GM23338 (cell line): Measurements from ENCODE around the gene GRIN2A. TPM values are rescaled to one million over a fixed set of nuclear protein-coding genes. Genes with fewer than 3 reads are reported as not detected.

ENCODE experiments used
- ATAC-seq: fragments of 200-7000 bp; cut with Tn5 transposase; 3 replicates; pipeline ENCODE4 v1.9.1; 2020
- DNase-seq: peaks from one replicate; pipeline ENCODE4 v3.0.0-alpha.2; 2015; ENCODE audit warnings: low spot score
- H2AFZ ChIP-seq: fragments of 200-600 bp; sonication (generic); 2 replicates; pipeline ENCODE4 v1.8.0; 2016; ENCODE audit warnings: antibody characterized with exemption, mild to moderate bottlenecking, moderate library complexity
- H3F3A ChIP-seq: fragments of 200-600 bp; sonication (generic); replicated peaks from 2 replicates; pipeline ENCODE4 v1.8.0; 2017; ENCODE audit warnings: antibody characterized with exemption, mixed run types, low read depth
- H3K27ac ChIP-seq: fragments of 200-600 bp; sonication (generic); 2 replicates; pipeline ENCODE4 v1.6.1; 2016; ENCODE audit warnings: low read depth
- H3K27me3 ChIP-seq: fragments of 200-600 bp; sonication (generic); 2 replicates; pipeline ENCODE4 v1.8.0; 2016; ENCODE audit warnings: mild to moderate bottlenecking, mixed run types, moderate library complexity; ENCODE audit not compliant: insufficient read depth
- H3K36me3 ChIP-seq: fragments of 200-600 bp; sonication (generic); 2 replicates; pipeline ENCODE4 v1.8.0; 2016; ENCODE audit warnings: mild to moderate bottlenecking; ENCODE audit not compliant: insufficient read depth
- H3K4me1 ChIP-seq: fragments of 200-600 bp; sonication (generic); 2 replicates; pipeline ENCODE4 v1.8.0; 2016; ENCODE audit warnings: mild to moderate bottlenecking, moderate library complexity; ENCODE audit not compliant: insufficient read depth
- H3K4me2 ChIP-seq: fragments of 200-600 bp; sonication (generic); 2 replicates; pipeline ENCODE4 v1.7.1; 2017; ENCODE audit warnings: mixed run types
- H3K4me3 ChIP-seq: fragments of 200-600 bp; sonication (generic); 2 replicates; pipeline ENCODE4 v1.6.1; 2016; ENCODE audit warnings: mixed run types
- H3K79me2 ChIP-seq: fragments of 200-600 bp; sonication (generic); replicated peaks from 2 replicates; pipeline ENCODE4 v1.8.0; 2017; ENCODE audit warnings: mild to moderate bottlenecking; ENCODE audit not compliant: insufficient read depth
- H3K9me2 ChIP-seq: fragments of 200-600 bp; sonication (generic); 2 replicates; pipeline ENCODE4 v1.8.0; 2017; ENCODE audit not compliant: insufficient read depth
- H4K20me1 ChIP-seq: fragments of 200-600 bp; sonication (generic); replicated peaks from 2 replicates; pipeline ENCODE4 v1.8.0; 2017; ENCODE audit warnings: mild to moderate bottlenecking; ENCODE audit not compliant: insufficient read depth
- H3K27ac Mint-ChIP-seq: 2 replicates; pipeline ENCODE4 v1.8.0; 2020; ENCODE audit warnings: inconsistent platforms, mild to moderate bottlenecking, moderate library complexity, mixed read lengths
- H3K27me3 Mint-ChIP-seq: 3 replicates; pipeline ENCODE4 v1.8.0; 2022; ENCODE audit warnings: low read depth, mild to moderate bottlenecking, moderate library complexity, mixed read lengths, inconsistent platforms; ENCODE audit not compliant: insufficient read depth, poor library complexity
- H3K36me3 Mint-ChIP-seq: 3 replicates; pipeline ENCODE4 v1.8.0; 2021; ENCODE audit warnings: low read depth, mild to moderate bottlenecking, inconsistent platforms, moderate library complexity, mixed read lengths
- H3K4me1 Mint-ChIP-seq: 3 replicates; pipeline ENCODE4 v1.8.0; 2020; ENCODE audit warnings: mild to moderate bottlenecking, inconsistent platforms, mixed read lengths
- H3K4me3 Mint-ChIP-seq: 3 replicates; pipeline ENCODE4 v1.8.0; 2021; ENCODE audit warnings: moderate library complexity, mild to moderate bottlenecking, inconsistent platforms, mixed read lengths
- H3K9me3 Mint-ChIP-seq: 3 replicates; pipeline ENCODE4 v1.8.0; 2020; ENCODE audit warnings: moderate library complexity, mild to moderate bottlenecking, inconsistent platforms, mixed read lengths
- CREB1 ChIP-seq: fragments of 250-450 bp; sonication (Bioruptor Pico); IDR thresholded peaks from 2 replicates; pipeline ENCODE4 v1.5.0; 2020; ENCODE audit warnings: low read depth, mild to moderate bottlenecking, moderate library complexity
- ETS1 ChIP-seq: IDR thresholded peaks from 2 replicates; pipeline ENCODE4 v1.6.1; 2016; ENCODE audit warnings: antibody characterized with exemption
- EZH2 ChIP-seq: fragments of 200-600 bp; sonication (generic); IDR thresholded peaks from one replicate; pipeline ENCODE4 v1.8.0; 2017; ENCODE audit warnings: antibody characterized with exemption, mild to moderate bottlenecking, low read depth; ENCODE audit not compliant: unreplicated experiment
- EZH2phosphoT487 ChIP-seq: fragments of 200-600 bp; sonication (generic); IDR thresholded peaks from one replicate; pipeline ENCODE4 v1.8.1; 2018; ENCODE audit warnings: antibody characterized with exemption; ENCODE audit not compliant: unreplicated experiment
- JUNB ChIP-seq: IDR thresholded peaks from one replicate; pipeline ENCODE4 v1.6.1; 2016; ENCODE audit warnings: antibody characterized with exemption; ENCODE audit not compliant: unreplicated experiment
- NANOG ChIP-seq: IDR thresholded peaks from 2 replicates; pipeline ENCODE4 v1.6.1; 2016; ENCODE audit warnings: antibody characterized with exemption, borderline replicate concordance
- POLR2AphosphoS5 ChIP-seq: IDR thresholded peaks from 2 replicates; pipeline ENCODE4 v1.6.1; 2016; ENCODE audit warnings: antibody characterized with exemption, low read depth
- ZNF331 ChIP-seq: fragments of 250-450 bp; sonication (Bioruptor Pico); IDR thresholded peaks from 2 replicates; pipeline ENCODE4 v1.5.0; 2020; ENCODE audit warnings: low read depth, mild to moderate bottlenecking, moderate library complexity
- ZNF462 ChIP-seq: fragments of 250-450 bp; sonication (Bioruptor Pico); IDR thresholded peaks from 2 replicates; pipeline ENCODE4 v1.5.0; 2020; ENCODE audit warnings: mild to moderate bottlenecking, moderate library complexity
- polyA plus RNA-seq: library from polyadenylated mRNA; unstranded; fragments of >200 nt; fragmentation: Nextera tagmentation; extraction: Ambion mirVana; gene quantifications from 2 replicates; pipeline ENCODE4 v1.2.1, GENCODE V29; 2016
- total RNA-seq: library from RNA; depleted of rRNA; stranded (reverse); fragments of >200 nt; shearing (Covaris generic); gene quantifications from 2 replicates; pipeline ENCODE4 v1.2.3, GENCODE V29; 2014
- TF ChIP-seq, protein P1 (sequence below), 2 experiments: fragments of 200-600 bp in 1 of 2; sonication (generic) in 1 of 2; conservative IDR thresholded peaks; 2 replicates each; pipeline versions ENCODE4 v1.5.1 to v1.6.1; 2016 to 2017; ENCODE audit warnings: antibody characterized with exemption in 2 of 2, low read depth in 2 of 2, mild to moderate bottlenecking in 2 of 2, moderate library complexity in 1 of 2

The GRIN2A gene
- total and polyA plus RNA-seq, 2 experiments from 2014 or later = 0.89 to 5.1 TPM

DNA sequence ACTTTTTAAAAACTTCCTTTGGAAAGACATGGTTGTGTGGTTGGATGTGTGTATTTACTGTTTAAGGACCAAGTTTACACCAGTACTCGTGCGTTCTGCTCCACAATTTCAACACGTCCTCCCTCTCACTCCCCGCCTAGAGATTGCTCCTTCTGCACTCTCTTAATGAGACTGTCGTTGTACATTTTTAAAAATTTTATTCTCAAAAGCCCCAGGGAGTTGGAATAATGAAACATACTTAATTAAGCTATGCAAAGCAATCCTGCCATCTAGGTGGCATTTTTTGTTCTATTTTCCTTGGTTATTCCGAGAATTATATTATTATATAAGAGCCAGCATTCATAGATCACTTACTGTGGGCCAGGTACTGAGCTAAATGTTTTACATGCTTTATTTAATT, 264.5 kb downstream of the GRIN2A start (continued):
- TF ChIP-seq ETS1 (no peak), CREB1 (no peak), EZH2phosphoT487 (no peak)

- H3K4me2 ChIP-seq = no peak overlapping the region
- TF ChIP-seq JUNB (no peak), NANOG (no peak), ZNF331 (CRISPR knock-in tag) (no peak), EZH2 (no peak), EZH2phosphoT487 (no peak), ETS1 (no peak), POLR2AphosphoS5 (no peak), ZNF462 (CRISPR knock-in tag) (no peak)
- TF ChIP-seq, protein P1, sequence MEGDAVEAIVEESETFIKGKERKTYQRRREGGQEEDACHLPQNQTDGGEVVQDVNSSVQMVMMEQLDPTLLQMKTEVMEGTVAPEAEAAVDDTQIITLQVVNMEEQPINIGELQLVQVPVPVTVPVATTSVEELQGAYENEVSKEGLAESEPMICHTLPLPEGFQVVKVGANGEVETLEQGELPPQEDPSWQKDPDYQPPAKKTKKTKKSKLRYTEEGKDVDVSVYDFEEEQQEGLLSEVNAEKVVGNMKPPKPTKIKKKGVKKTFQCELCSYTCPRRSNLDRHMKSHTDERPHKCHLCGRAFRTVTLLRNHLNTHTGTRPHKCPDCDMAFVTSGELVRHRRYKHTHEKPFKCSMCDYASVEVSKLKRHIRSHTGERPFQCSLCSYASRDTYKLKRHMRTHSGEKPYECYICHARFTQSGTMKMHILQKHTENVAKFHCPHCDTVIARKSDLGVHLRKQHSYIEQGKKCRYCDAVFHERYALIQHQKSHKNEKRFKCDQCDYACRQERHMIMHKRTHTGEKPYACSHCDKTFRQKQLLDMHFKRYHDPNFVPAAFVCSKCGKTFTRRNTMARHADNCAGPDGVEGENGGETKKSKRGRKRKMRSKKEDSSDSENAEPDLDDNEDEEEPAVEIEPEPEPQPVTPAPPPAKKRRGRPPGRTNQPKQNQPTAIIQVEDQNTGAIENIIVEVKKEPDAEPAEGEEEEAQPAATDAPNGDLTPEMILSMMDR (conservative IDR thresholded peaks at IDR 0.05; ENCODE audit: low read depth in 2 of 2) = no peak
Observed at GRCh38 chr16:9913604-9914326, 268.5 kb downstream of the GRIN2A start.

More at GRCh38 chr16:9913604-9914326, 268.5 kb downstream of the GRIN2A start:
- ATAC-seq = no peak
- 0 out of 3 replicates have a peak, but pooled peaks cover 3% of the 10 kb centered on the region for H3K4me1 Mint-ChIP-seq
- no peak overlapping the region for H3K27ac ChIP-seq
- no peak overlapping the region for H3K4me3 Mint-ChIP-seq
- H3K9me2 ChIP-seq = peaks cover 5% of the 10 kb centered on the region; the same call in 1 of the 2 replicates
- no peaks in the 10 kb centered on the region for H3F3A ChIP-seq
- no peak for DNase-seq
- no peak overlapping the region for H2AFZ ChIP-seq
- H3K27ac Mint-ChIP-seq = no peak overlapping the region
- no peaks in the 10 kb centered on the region for H3K79me2 ChIP-seq
- no peaks in the 10 kb centered on the region for H3K9me3 Mint-ChIP-seq
- H3K36me3 Mint-ChIP-seq = no peaks in the 10 kb centered on the region
- H3K4me3 ChIP-seq = no peak overlapping the region
- peaks cover 6% of the 10 kb centered on the region for H3K27me3 Mint-ChIP-seq
- no peaks in the 10 kb centered on the region for H3K4me1 ChIP-seq
- no peaks in the 10 kb centered on the region for H3K27me3 ChIP-seq
- H4K20me1 ChIP-seq = no peaks in the 10 kb centered on the region
- H3K36me3 ChIP-seq = no peaks in the 10 kb centered on the region
